K562 (cell line): Measurements from ENCODE around the gene NDFIP1. TPM values are rescaled to one million over a fixed set of nuclear protein-coding genes. Genes with fewer than 3 reads are reported as not detected.

Experiments used
- ATAC-seq: fragments of 200-7000 bp; cut with Tn5 transposase; 3 replicates; pipeline ENCODE4 v1.9.1; 2020; ENCODE audit warnings: moderate library complexity
- BruUV-seq: library from RNA; stranded (reverse); fragments of 400-500 nt; replicated peaks from 2 replicates; lab custom pipeline; 2021; lab: Mats Ljungman, UMichigan
- CTCF ChIA-PET: fragments of 300-600 bp; formaldehyde crosslinking; extraction: SDS; loops from one replicate; lab custom pipeline; 2021; ENCODE audit warnings: low intra/inter-chr PET ratio; lab: Yijun Ruan, JAX
- POLR2A ChIA-PET: fragments of 300-600, 350-650 bp; sonication (Branson Sonifier 250); formaldehyde crosslinking; extraction: SDS; loops from one replicate; lab custom pipeline; 2021; ENCODE audit warnings: antibody characterized with exemption, inconsistent platforms; lab: Yijun Ruan, JAX
- DNase-seq, 4 experiments: peaks; one replicate each; pipeline versions ENCODE4 v3.0.0 to v3.0.0-alpha.2; 2011 to 2018; ENCODE audit warnings: low spot score in 3 of 4, mixed read lengths in 3 of 4; ENCODE audit errors: extremely low read depth in 1 of 4
- FAIRE-seq: peaks from 2 replicates; lab custom pipeline; 2011; peaks lifted over from hg19 to GRCh38; lab: Jason Lieb, UNC
- H2AFZ ChIP-seq: 2 replicates; pipeline ENCODE4 v1.6.0; 2011; ENCODE audit warnings: low read depth, low read length, control low read depth, inconsistent platforms
- H3K27ac ChIP-seq: fragments of 200-600 bp; 3 replicates; pipeline ENCODE4 v1.8.0; 2011; ENCODE audit warnings: low read depth, mild to moderate bottlenecking, control low read depth, inconsistent platforms, low read length, moderate library complexity, mixed read lengths; ENCODE audit errors: extremely low read depth
- H3K27me3 ChIP-seq, 2 experiments: fragments of 300-600 bp in 1 of 2; 2 replicates in 1 of 2; 3 replicates in 1 of 2; pipeline versions ENCODE4 v1.6.0 to v1.8.0; 2011; ENCODE audit warnings: inconsistent platforms in 2 of 2, low read length in 2 of 2, mild to moderate bottlenecking in 1 of 2, mixed read lengths in 1 of 2, moderate library complexity in 1 of 2; ENCODE audit not compliant: control insufficient read depth in 2 of 2, insufficient read depth in 2 of 2
- H3K36me3 ChIP-seq: fragments of 300-600 bp; 3 replicates; pipeline ENCODE4 v1.8.0; 2011; ENCODE audit warnings: mild to moderate bottlenecking, low read length, inconsistent platforms; ENCODE audit not compliant: control insufficient read depth, insufficient read depth
- H3K4me1 ChIP-seq, 2 experiments: fragments of 200-600 bp in 1 of 2; replicated peaks in 1 of 2; 2 replicates in 1 of 2; 3 replicates in 1 of 2; pipeline versions ENCODE4 v1.5.1 to v1.8.0; 2011; ENCODE audit warnings: inconsistent platforms in 2 of 2, low read length in 2 of 2, mild to moderate bottlenecking in 1 of 2, mixed read lengths in 1 of 2, moderate library complexity in 1 of 2; ENCODE audit not compliant: control insufficient read depth in 2 of 2, insufficient read depth in 2 of 2
- H3K4me2 ChIP-seq: 2 replicates; pipeline ENCODE4 v1.6.1; 2011; ENCODE audit warnings: low read length, control low read depth, inconsistent platforms, mixed read lengths; ENCODE audit not compliant: insufficient read depth
- H3K4me3 ChIP-seq: fragments of 200-600 bp; sonication (generic), shearing (Covaris generic); 2 replicates; pipeline ENCODE4 v1.5.1; 2016; ENCODE audit warnings: control low read depth, inconsistent platforms
- H3K79me2 ChIP-seq: fragments of 200-600 bp; 3 replicates; pipeline ENCODE4 v1.8.0; 2011; ENCODE audit warnings: low read length, inconsistent platforms; ENCODE audit not compliant: control insufficient read depth, insufficient read depth
- H3K9ac ChIP-seq, 2 experiments: 2 replicates each; pipeline versions ENCODE4 v1.6.0 to v1.6.1; 2011; ENCODE audit warnings: low read depth in 2 of 2, low read length in 2 of 2, control low read depth in 1 of 2, inconsistent platforms in 1 of 2, mild to moderate bottlenecking in 1 of 2, mixed read lengths in 1 of 2; ENCODE audit not compliant: insufficient read depth in 1 of 2
- H3K9me1 ChIP-seq: one replicate; pipeline ENCODE4 v1.6.0; 2011; ENCODE audit warnings: inconsistent platforms, mild to moderate bottlenecking, low read length, moderate library complexity; ENCODE audit not compliant: control insufficient read depth, insufficient read depth
- H3K9me3 ChIP-seq: replicated peaks from 2 replicates; pipeline ENCODE4 v1.5.1; 2011; ENCODE audit warnings: low read depth, low read length, inconsistent platforms; ENCODE audit not compliant: control insufficient read depth, insufficient read depth
- H4K20me1 ChIP-seq: replicated peaks from 2 replicates; pipeline ENCODE4 v1.6.1; 2011; ENCODE audit warnings: low read length, inconsistent platforms, mixed read lengths; ENCODE audit not compliant: control insufficient read depth, insufficient read depth
- BHLHE40 ChIP-seq: IDR thresholded peaks from 2 replicates; pipeline ENCODE4 v1.6.1; 2011; ENCODE audit warnings: low read length, improper control_type of control experiment
- GTF3C2 ChIP-seq: IDR thresholded peaks from 3 replicates; pipeline ENCODE4 v1.6.1; 2011; ENCODE audit warnings: borderline replicate concordance, mild to moderate bottlenecking, moderate library complexity; ENCODE audit not compliant: insufficient read length; ENCODE audit errors: extremely low read depth
- SPI1 ChIP-seq: IDR thresholded peaks from 2 replicates; pipeline ENCODE4 v1.6.1; 2011; ENCODE audit warnings: low read depth, low read length, control low read depth, borderline replicate concordance
- THAP12 ChIP-seq: fragments of 250-450 bp; sonication (Bioruptor Pico); IDR thresholded peaks from 2 replicates; pipeline ENCODE4 v1.9.0; 2021; ENCODE audit warnings: mild to moderate bottlenecking, inconsistent platforms
- WGBS: fragments of 100-300 bp; shearing (Covaris generic); methylation state at CpG from one replicate; pipeline ENCODE4 v1.1.6; 2016; ENCODE audit warnings: low coverage, mixed read lengths; ENCODE audit not compliant: insufficient coverage; ENCODE audit errors: missing lambda C conversion rate; 5-methylcytosine and 5-hydroxymethylcytosine counted together
- in situ Hi-C: fragments of 300-500 bp; cut with MboI; formaldehyde crosslinking; loops from 4 replicates; pipeline ENCODE4 v1.15.0; 2018; ENCODE audit warnings: inconsistent platforms, mixed read lengths
- intact Hi-C: fragments of 100-400 bp; cut with micrococcal nuclease; formaldehyde crosslinking; loops from 2 replicates; pipeline ENCODE4 v1.14.2; 2022
- polyA plus RNA-seq, 8 experiments: library from polyadenylated mRNA; depleted of rRNA in 4 of 8; stranded (reverse) in 5 of 8; unstranded in 3 of 8; fragments of >200 nt; fragmentation: Nextera tagmentation in 2 of 8; fragmentation: Illumina TruSeq in 1 of 8; extraction: Ambion mirVana in 2 of 8; extraction: Trizol in 1 of 8; gene quantifications; 2 replicates each; pipeline versions ENCODE4 v1.2.1 to v1.2.3, GENCODE V29; 2011 to 2014; ENCODE audit warnings: inconsistent platforms in 1 of 8, missing spikeins in 1 of 8
- total RNA-seq, 7 experiments: library from RNA; depleted of rRNA in 6 of 7; stranded (reverse); fragments of >200 nt in 6 of 7; fragmentation: Illumina TruSeq in 2 of 7; extraction: Trizol in 2 of 7; gene quantifications; 2 replicates each; pipeline versions ENCODE4 v1.2.1 to v1.2.3, GENCODE V29; 2011 to 2021; ENCODE audit warnings: low replicate concordance in 1 of 7
- TF ChIP-seq, protein P1 (sequence below): fragments of 250-450 bp; sonication (Bioruptor Pico); IDR thresholded peaks from 2 replicates; pipeline ENCODE4 v1.9.0; 2021; ENCODE audit warnings: mild to moderate bottlenecking

NDFIP1 gene
- total and polyA plus RNA-seq, 9 of the 15 experiments (the other 6 are each of a cell fraction or from before 2014, with no cell fraction given), result 5.3 to 37.5 (median 31.9) TPM

GRCh38 chr5:142072488-142072887 is 36.1 kb upstream of the NDFIP1 start:
- peaks cover 0 to 4% of the 10 kb centered on the region in 2 experiments; a peak in 2 of 5 replicates for H3K4me1 ChIP-seq
- ChIA-PET POLR2A (no interaction called here), CTCF (no interaction called here)
- peaks cover 0 to 18% of the 10 kb centered on the region in 2 experiments; a peak in 3 of 5 replicates for H3K27me3 ChIP-seq
- DNase-seq (no peak), FAIRE-seq (no peak), ATAC-seq (no peak)
- no peaks in the 10 kb centered on the region for H3K79me2 ChIP-seq
- H3K9me3 ChIP-seq, result no peaks in the 10 kb centered on the region
- in situ Hi-C loops (no loop called here), intact Hi-C loops (no loop called here)
- no peak overlapping the region for H3K27ac ChIP-seq
- no peak overlapping the region for H3K9ac ChIP-seq
- no peak overlapping the region for H3K4me2 ChIP-seq
- H3K9me1 ChIP-seq, result no peaks in the 10 kb centered on the region
- H2AFZ ChIP-seq, result no peak overlapping the region
- TF ChIP-seq GTF3C2 (no peak), BHLHE40 (peak; percentile 81), SPI1 (0 out of 2 replicates have a peak, but pooled peaks have one; percentile 12), THAP12 (CRISPR knock-in tag) (no peak)
- TF ChIP-seq, protein P1, sequence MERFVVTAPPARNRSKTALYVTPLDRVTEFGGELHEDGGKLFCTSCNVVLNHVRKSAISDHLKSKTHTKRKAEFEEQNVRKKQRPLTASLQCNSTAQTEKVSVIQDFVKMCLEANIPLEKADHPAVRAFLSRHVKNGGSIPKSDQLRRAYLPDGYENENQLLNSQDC (CRISPR knock-in tag), result no peak
- no TSS peak for BruUV-seq
- H3K4me3 ChIP-seq, result no peak overlapping the region
- H3K36me3 ChIP-seq, result no peaks in the 10 kb centered on the region
- H4K20me1 ChIP-seq, result no peaks in the 10 kb centered on the region
- WGBS, result 12% methylated on average over 3 of the region's 3 CpGs
